Sigmoid colon (tissue), 7 donors: ENCODE results near the gene CNNM2. TPM values are rescaled to one million over a fixed set of nuclear protein-coding genes. Genes with fewer than 3 reads are reported as not detected.
"Not testable (repeated sequence)": the region's sequence is repeated elsewhere in the genome, so short reads cannot be mapped to it uniquely, and the experiment has no call there.

Experiments
- DNase-seq: peaks from one replicate; pipeline ENCODE4 v3.0.0-alpha.2; 2019
- H3K27ac ChIP-seq, 4 donors: fragments of 200-600 bp; sonication (generic); one replicate each; pipeline ENCODE4 v1.5.1; 2016 to 2019; ENCODE audit warnings: mild to moderate bottlenecking in 1 of 4
- H3K27me3 ChIP-seq, 3 donors: fragments of 200-600 bp; sonication (generic); one replicate each; pipeline ENCODE4 v1.5.1; 2019; ENCODE audit warnings: mild to moderate bottlenecking in 1 of 3
- H3K36me3 ChIP-seq, 4 donors: fragments of 200-600 bp; sonication (generic); one replicate each; pipeline ENCODE4 v1.5.1; 2016 to 2019
- H3K4me1 ChIP-seq, 4 donors: fragments of 200-600 bp; sonication (generic); one replicate each; pipeline ENCODE4 v1.5.1; 2017 to 2019
- H3K4me3 ChIP-seq, 4 donors: fragments of 200-600 bp; sonication (generic); one replicate each; pipeline ENCODE4 v1.5.1; 2017 to 2019; ENCODE audit warnings: mild to moderate bottlenecking in 2 of 4, moderate library complexity in 1 of 4
- H3K9me3 ChIP-seq, 4 donors: fragments of 200-600 bp in 3 of 4; sonication (generic) in 3 of 4; one replicate each; pipeline versions ENCODE4 v1.5.1 to v1.6.1; 2013 to 2019
- EP300 ChIP-seq, 4 donors: sonication (generic); formaldehyde crosslinking; IDR thresholded peaks; one replicate each; pipeline ENCODE4 v1.6.1; 2017; ENCODE audit warnings: antibody characterized with exemption in 4 of 4
- POLR2A ChIP-seq, 2 donors: fragments of 450-650 bp; IDR thresholded peaks; one replicate each; pipeline ENCODE4 v1.6.1; 2016; ENCODE audit warnings: antibody characterized with exemption in 2 of 2, mild to moderate bottlenecking in 2 of 2, moderate library complexity in 2 of 2
- POLR2AphosphoS5 ChIP-seq, 4 donors: sonication (generic); formaldehyde crosslinking; IDR thresholded peaks; one replicate each; pipeline ENCODE4 v1.6.1; 2017; ENCODE audit warnings: antibody characterized with exemption in 4 of 4
- WGBS, 2 donors: extraction: QIAGEN DNeasy Blood & Tissue Kit; methylation state at CpG; one replicate each; pipeline ENCODE4 v1.1.7; 2013; 5-methylcytosine and 5-hydroxymethylcytosine counted together
- intact Hi-C: fragments of 100-400 bp; cut with DNase I; formaldehyde crosslinking; loops from one replicate; pipeline ENCODE4 v1.15.1; 2023
- polyA plus RNA-seq, 3 donors: library from polyadenylated mRNA; stranded (reverse); fragments of 200-250 nt; gene quantifications; one replicate each; pipeline ENCODE4 v1.2.3, GENCODE V29; 2013
- total RNA-seq, 4 donors: library from RNA; depleted of rRNA; stranded (reverse); fragments of >200 nt; gene quantifications; one replicate each; pipeline ENCODE4 v1.1.0, GENCODE V29; 2016
- TF ChIP-seq, protein P1 (sequence below), 4 experiments: fragments of 450-650 bp in 3 of 4; fragments of 200-600 bp in 1 of 4; IDR thresholded peaks; one replicate each; pipeline ENCODE4 v1.5.1; 2016 to 2019; ENCODE audit warnings: antibody characterized with exemption in 4 of 4, mild to moderate bottlenecking in 3 of 4, moderate library complexity in 2 of 4
- donor health status: healthy with polysubstance abuse.
- donor health status: Bipolar disorder and iron deficiency.
- donor health status: healthy.

CNNM2 gene
- total and polyA plus RNA-seq, 7 donors = 2.4 to 11.1 (median 5.8) TPM

DNA sequence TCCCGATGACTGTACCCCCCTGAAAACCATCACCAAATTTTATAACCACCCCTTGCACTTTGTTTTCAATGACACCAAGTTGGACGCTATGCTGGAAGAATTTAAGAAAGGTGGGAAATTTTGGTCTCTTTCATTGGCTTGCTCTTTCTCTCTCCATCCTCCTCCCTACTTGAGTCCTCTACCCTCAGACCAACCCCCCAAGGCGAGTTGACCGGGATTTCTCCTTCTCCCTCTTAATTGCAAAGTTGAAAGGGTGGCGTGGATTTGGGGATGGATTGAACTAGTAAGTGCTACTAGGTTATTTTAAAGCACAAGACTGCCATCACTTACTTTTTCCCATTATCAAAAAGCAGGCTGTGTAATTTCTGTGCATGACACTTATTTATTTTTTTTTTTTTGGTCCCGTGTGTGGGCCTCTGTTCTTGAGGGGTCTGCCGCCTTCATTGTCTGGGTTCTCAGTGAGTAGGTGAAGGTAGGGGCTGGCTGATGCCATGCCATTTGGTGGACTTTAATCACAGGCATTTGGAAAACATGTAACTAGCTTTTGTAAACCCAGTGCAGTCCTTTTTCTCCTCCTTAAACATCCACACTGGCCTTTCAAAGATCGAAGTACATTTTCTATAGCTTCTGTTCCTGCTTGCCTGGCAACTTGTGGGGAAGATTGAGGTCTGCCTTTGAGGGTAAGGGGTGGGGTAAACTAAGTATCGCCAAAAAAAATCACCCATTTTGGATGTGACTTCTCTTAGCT, 2.1 kb downstream of the CNNM2 start:
- peaks cover 0 to 53% (median 39%) of the 10 kb centered on the region in 4 donors for H3K4me1 ChIP-seq
- intact Hi-C loops = no loop called here
- H3K27me3 ChIP-seq = no peaks in the 10 kb centered on the region
- H3K4me3 ChIP-seq = peak overlapping the region; percentile 62 to 97 (median 80)
- WGBS, 2 donors = 56 to 66% methylated on average over 9 of the region's 9 CpGs
- no peak for DNase-seq
- TF ChIP-seq POLR2AphosphoS5 (IDR thresholded peaks at IDR 0.05) (no peak), POLR2A (IDR thresholded peaks at IDR 0.05) (no peak)
- TF ChIP-seq, protein P1, sequence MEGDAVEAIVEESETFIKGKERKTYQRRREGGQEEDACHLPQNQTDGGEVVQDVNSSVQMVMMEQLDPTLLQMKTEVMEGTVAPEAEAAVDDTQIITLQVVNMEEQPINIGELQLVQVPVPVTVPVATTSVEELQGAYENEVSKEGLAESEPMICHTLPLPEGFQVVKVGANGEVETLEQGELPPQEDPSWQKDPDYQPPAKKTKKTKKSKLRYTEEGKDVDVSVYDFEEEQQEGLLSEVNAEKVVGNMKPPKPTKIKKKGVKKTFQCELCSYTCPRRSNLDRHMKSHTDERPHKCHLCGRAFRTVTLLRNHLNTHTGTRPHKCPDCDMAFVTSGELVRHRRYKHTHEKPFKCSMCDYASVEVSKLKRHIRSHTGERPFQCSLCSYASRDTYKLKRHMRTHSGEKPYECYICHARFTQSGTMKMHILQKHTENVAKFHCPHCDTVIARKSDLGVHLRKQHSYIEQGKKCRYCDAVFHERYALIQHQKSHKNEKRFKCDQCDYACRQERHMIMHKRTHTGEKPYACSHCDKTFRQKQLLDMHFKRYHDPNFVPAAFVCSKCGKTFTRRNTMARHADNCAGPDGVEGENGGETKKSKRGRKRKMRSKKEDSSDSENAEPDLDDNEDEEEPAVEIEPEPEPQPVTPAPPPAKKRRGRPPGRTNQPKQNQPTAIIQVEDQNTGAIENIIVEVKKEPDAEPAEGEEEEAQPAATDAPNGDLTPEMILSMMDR (IDR thresholded peaks at IDR 0.05) = no peak
- H3K9me3 ChIP-seq = no peaks in the 10 kb centered on the region
- no peaks in the 10 kb centered on the region for H3K36me3 ChIP-seq
- no peak overlapping the region for H3K27ac ChIP-seq

DNA sequence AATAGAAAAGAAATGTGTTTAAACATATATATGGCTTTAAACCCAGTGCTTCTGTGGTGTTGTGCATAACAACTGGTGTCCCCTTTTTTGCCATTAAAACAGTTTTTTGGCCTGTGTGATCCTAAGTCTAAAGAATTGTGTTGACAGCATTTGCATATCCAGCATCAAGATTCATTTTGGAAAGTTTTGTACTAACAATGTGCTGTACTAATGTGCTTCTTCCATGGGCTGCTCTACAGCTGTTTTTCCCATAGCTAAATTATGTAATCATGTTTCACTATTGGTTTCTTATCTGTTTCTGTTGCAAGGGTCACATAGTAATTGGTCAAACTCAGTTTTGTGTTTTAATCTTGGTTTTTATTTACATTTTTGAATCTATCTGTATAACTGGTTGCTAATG, 5.5 kb downstream of the CNNM2 start:
- no peak overlapping the region for H3K27ac ChIP-seq
- DNase-seq = no peak
- H3K4me1 ChIP-seq = peaks cover 0 to 40% (median 32%) of the 10 kb centered on the region in 4 donors
- no peaks in the 10 kb centered on the region for H3K9me3 ChIP-seq
- no peaks in the 10 kb centered on the region for H3K36me3 ChIP-seq
- intact Hi-C loops = no loop called here
- no peak overlapping the region for H3K4me3 ChIP-seq
- no peak for TF ChIP-seq EP300 (IDR thresholded peaks at IDR 0.05)
- TF ChIP-seq, protein P1 (IDR thresholded peaks at IDR 0.05) = no peak
- H3K27me3 ChIP-seq = no peaks in the 10 kb centered on the region

DNA sequence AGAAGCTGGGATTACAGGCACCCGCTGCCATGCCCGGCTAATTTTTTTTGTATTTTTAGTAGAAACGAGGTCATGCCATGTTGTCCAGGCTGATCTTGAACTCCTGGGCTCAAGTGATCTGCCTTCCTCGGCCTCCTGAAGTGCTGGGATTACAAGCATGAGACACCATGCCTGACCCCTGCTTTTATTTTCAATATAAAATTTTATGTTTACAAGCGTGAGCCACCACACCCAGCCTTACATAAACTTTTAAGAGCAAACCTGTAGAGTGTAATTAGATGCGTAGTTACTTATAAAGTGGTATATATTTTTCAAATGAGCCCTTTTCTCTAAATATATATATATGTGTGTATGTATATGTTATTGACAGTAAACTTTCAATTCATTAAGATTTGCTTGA, 8.7 kb downstream of the CNNM2 start:
- Histone ChIP-seq H3K36me3 (no peaks in the 10 kb centered on the region), H3K27me3 (no peaks in the 10 kb centered on the region), H3K9me3 (no peaks in the 10 kb centered on the region), H3K27ac (no peak overlapping the region), H3K4me1 (peaks cover 0 to 10% (median 4%) of the 10 kb centered on the region in 4 donors), H3K4me3 (no peak overlapping the region)
- DNase-seq = no peak
- no peak for TF ChIP-seq POLR2AphosphoS5 (IDR thresholded peaks at IDR 0.05)
- TF ChIP-seq POLR2A (IDR thresholded peaks at IDR 0.05) = no peak
- no peak for TF ChIP-seq EP300 (IDR thresholded peaks at IDR 0.05)
- TF ChIP-seq, protein P1 (IDR thresholded peaks at IDR 0.05) = no peak
- intact Hi-C loops = no loop called here
- 35 to 81% methylated on average over 6 of the region's 6 CpGs for WGBS, 2 donors

DNA sequence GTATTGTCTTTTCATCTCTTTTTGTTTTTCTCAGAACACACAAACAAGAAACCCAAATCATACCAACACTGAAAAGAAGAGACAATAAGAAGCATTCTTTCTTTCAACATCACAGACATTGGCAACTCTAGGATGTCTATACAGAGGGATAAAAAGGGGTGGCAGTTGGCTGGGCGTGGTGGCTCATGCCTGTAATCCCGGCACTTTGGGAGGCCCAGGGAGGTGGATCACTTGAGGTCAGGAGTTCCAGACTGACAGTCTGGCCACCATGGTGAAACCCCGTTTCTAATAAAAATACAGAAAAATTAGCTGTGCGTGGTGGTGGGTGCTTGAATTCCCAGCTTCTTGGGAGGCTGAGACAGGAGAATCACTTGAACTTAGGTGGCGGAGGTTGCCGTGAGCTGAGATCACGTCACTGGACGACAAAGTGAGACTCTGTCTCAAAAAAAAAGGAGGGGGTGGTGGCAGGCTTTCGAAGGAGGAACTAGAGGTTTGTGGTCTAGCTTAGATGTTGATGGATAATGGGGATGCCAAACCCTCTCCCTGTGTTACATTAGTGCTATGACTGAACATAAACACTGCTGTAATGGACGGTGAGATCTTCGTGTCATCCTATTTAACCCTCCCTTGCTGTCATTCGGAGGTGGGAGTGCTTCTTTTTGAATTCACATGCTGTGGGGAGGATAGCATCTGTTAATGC, 9.4 kb downstream of the CNNM2 start:
- Histone ChIP-seq H3K4me1 (peaks cover 0 to 9% (median 4%) of the 10 kb centered on the region in 4 donors), H3K36me3 (no peaks in the 10 kb centered on the region), H3K4me3 (no peak overlapping the region), H3K27me3 (no peaks in the 10 kb centered on the region), H3K9me3 (no peaks in the 10 kb centered on the region), H3K27ac (no peak overlapping the region)
- DNase-seq = no peak
- intact Hi-C loops = no loop called here
- 66 to 81% methylated on average over 12 of the region's 12 CpGs for WGBS, 2 donors
- TF ChIP-seq EP300 (IDR thresholded peaks at IDR 0.05) = no peak
- TF ChIP-seq POLR2A (IDR thresholded peaks at IDR 0.05) = no peak
- TF ChIP-seq POLR2AphosphoS5 (IDR thresholded peaks at IDR 0.05) = no peak
- TF ChIP-seq, protein P1 (IDR thresholded peaks at IDR 0.05) = no peak

DNA sequence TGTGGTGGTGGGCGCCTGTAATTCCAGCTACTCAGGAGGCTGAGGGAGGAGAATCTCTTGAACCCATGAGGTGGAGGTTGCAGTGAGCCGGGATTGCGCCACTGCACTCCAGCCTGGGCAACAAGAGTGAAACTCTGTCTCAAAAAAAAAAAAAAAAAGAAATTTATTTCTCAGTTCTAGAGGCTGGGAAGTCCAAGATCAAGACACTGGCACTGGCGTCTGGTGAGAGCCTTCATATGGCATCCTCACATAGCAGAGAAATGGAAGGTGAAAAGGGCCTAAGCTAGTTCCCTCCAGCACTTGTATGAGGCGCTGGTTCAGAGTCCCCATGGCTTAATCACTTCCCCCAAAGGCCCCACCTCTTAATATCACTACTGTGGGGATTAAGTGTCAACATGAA, 10.3 kb downstream of the CNNM2 start:
- H3K36me3 ChIP-seq, H3K4me1 ChIP-seq, intact Hi-C loops, H3K27ac ChIP-seq, H3K4me3 ChIP-seq, DNase-seq, H3K9me3 ChIP-seq, H3K27me3 ChIP-seq: not testable (repeated sequence)
- WGBS, 2 donors = 96 to 97% methylated on average over 5 of the region's 5 CpGs
